ENCODE data around the gene PRAMEF11. TPM values are rescaled to one million over a fixed set of nuclear protein-coding genes. Genes with fewer than 3 reads are reported as not detected.
"Not testable (repeated sequence)": the region's sequence is repeated elsewhere in the genome, so short reads cannot be mapped to it uniquely, and the experiment has no call there.

Gene PRAMEF11
- total RNA-seq, 1 experiment from 2014 or later, result not detected

DNA sequence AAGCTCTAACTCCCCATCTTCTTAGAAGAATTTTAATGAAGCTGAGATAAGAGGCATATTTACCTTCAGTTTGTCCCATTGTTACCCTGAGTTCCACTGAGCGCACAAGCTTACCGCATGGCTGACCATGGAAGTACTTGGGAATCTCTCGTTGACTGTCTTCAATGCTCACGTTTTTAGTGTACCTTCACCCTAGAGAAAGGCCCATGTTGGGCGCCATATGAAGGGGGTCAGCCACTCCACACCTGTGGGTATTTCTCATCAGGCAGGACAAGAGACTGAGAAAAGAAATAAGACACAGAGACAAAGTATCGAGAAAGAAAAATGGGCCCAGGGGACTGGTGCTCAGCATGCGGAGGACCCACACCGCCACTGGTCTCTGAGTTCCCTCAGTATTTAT lies 46.5 kb downstream of the PRAMEF11 start:
- not testable (repeated sequence) for H3K4me1 ChIP-seq (replicated peaks); H3K27me3 ChIP-seq (replicated peaks); H3K9me3 ChIP-seq (replicated peaks); H3K4me3 ChIP-seq; H3K36me3 ChIP-seq; H3K27ac ChIP-seq; DNase-seq (ENCODE audit: low read depth in 1 of 2, low spot score in 2 of 2)

DNA sequence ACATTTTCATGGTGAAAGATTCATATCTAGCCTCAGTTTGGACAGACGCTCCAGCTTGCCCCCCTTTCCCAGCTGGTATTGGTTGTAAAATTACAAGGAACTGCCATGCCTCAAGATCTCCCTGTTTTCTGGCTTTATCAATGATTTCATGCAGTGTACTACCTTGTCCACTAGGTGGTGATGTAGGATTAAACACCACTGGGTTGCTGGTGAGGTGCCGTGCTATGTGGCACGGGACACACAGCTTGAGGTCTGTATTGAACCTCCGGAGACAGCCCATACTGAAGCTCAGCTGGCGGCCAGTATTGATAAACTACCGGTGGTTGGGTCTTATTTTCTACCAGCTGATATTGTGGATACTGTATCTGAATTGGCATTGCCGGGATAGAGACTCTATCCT lies 47.4 kb downstream of the PRAMEF11 start:
- not testable (repeated sequence) for H3K9me3 ChIP-seq (replicated peaks); H3K4me1 ChIP-seq (replicated peaks); H3K4me3 ChIP-seq; H3K27ac ChIP-seq; DNase-seq (ENCODE audit: low read depth in 1 of 2, low spot score in 2 of 2); H3K36me3 ChIP-seq; H3K27me3 ChIP-seq (replicated peaks)

DNA sequence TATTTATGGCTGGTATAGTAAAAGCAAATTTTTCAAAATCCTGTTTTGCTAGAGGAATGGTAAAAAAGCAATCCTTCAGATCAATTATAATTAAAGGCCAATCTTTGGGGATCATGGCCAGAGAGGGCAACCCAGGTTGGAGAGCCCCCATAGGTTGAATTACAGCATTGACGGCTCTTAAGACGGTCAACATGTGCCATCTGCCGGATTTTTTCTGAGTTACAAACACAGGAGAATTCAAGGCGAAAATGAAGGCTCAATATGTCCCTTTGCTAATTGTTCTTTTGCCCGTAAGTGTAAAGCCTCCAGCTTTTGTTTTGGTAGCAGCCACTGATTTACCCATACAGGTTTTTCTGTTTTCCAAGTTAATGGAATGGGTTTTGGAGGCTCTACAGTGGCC lies 49.7 kb downstream of the PRAMEF11 start:
- H3K9me3 ChIP-seq (replicated peaks), result not testable (repeated sequence)

DNA sequence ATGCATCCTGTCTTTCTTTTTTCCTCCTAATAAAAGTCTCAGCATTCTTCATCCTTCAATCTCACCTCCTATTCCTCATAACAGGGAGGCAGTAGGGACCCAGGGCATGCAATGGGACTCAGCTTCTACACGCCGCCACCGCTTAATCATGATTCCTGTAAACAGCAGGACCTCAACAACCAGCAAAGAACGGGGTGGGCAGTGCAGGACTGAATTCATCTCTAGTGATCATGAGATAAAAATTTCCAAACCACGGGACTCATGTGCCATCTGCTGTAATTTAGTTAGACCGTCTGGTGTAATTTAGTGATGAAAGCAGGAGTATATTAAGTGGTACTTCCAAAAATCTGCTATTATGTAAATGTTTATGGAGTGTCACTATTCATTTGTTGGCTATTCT lies 52.3 kb downstream of the PRAMEF11 start:
- DNase-seq (ENCODE audit: low read depth in 1 of 2, low spot score in 2 of 2), result no peak
- H3K9me3 ChIP-seq (replicated peaks), result no peaks in the 10 kb centered on the region
- no peak overlapping the region for H3K27ac ChIP-seq
- H3K4me1 ChIP-seq (replicated peaks), result no peaks in the 10 kb centered on the region
- H3K36me3 ChIP-seq, result no peaks in the 10 kb centered on the region
- no peak overlapping the region for H3K4me3 ChIP-seq
- H3K27me3 ChIP-seq (replicated peaks), result no peaks in the 10 kb centered on the region

More for the DNA sequence above, 49.7 kb downstream of the PRAMEF11 start:
- not testable (repeated sequence) for H3K4me1 ChIP-seq (replicated peaks); H3K36me3 ChIP-seq; H3K27me3 ChIP-seq (replicated peaks); H3K4me3 ChIP-seq; DNase-seq (ENCODE audit: low read depth in 1 of 2, low spot score in 2 of 2); H3K27ac ChIP-seq

DNA sequence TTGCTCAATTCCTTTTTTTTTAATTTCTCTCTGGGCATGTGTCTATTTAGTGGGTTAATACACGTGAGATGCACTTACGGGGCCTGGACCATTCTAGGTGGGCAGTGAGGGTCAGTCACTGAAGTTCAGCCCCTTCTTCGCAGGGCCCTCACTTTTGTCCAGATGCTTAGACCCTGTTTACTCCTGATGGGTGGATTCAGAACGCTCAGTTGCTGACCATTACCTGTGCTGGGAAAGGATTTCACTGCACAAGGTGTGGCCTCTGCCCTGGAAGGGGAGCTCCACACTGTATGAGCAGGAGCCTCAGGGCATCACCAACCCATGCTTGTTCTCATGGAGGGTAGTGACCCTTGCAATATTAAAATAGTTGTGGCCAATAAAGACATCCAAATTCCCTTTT lies 53.1 kb downstream of the PRAMEF11 start:
- Histone ChIP-seq H3K27me3 (replicated peaks) (no peaks in the 10 kb centered on the region), H3K36me3 (no peaks in the 10 kb centered on the region), H3K4me3 (no peak overlapping the region), H3K9me3 (replicated peaks) (no peaks in the 10 kb centered on the region), H3K27ac (no peak overlapping the region), H3K4me1 (replicated peaks) (no peaks in the 10 kb centered on the region)
- DNase-seq (ENCODE audit: low read depth in 1 of 2, low spot score in 2 of 2), result no peak

DNA sequence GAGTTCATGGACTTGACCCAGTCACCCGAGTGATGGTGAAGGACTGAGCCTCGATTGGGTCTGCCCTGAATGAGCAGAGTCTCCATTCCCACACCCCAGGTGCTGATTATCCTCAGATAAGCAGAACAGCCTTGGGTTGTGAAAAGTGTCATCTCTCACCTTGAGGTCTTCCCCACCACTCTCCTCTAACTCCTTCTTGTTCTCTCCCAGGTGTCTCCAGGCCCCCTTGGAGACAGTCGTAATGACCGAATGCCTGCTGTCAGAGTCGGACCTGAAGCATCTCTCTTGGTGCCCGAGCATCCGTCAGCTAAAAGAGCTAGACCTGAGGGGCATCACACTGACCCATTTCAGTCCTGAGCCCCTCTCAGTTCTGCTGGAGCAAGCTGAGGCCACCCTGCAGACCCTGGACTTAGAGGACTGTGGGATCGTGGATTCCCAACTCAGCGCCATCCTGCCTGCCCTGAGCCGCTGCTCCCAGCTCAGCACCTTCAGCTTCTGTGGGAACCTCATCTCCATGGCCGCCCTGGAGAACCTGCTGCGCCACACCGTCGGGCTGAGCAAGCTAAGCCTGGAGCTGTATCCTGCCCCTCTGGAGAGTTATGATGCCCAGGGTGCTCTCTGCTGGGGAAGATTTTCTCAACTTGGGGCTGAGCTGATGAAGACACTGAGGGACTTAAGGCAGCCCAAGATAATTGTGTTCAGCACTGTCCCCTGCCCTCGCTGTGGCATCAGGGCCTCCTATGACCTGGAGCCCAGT lies 54.2 kb downstream of the PRAMEF11 start:
- no peak for DNase-seq (ENCODE audit: low read depth in 1 of 2, low spot score in 2 of 2)
- no peaks in the 10 kb centered on the region for H3K36me3 ChIP-seq
- no peaks in the 10 kb centered on the region for H3K9me3 ChIP-seq (replicated peaks)
- no peaks in the 10 kb centered on the region for H3K27me3 ChIP-seq (replicated peaks)
- H3K4me1 ChIP-seq (replicated peaks), result no peaks in the 10 kb centered on the region
- H3K27ac ChIP-seq, result no peak overlapping the region
- H3K4me3 ChIP-seq, result no peak overlapping the region

DNA sequence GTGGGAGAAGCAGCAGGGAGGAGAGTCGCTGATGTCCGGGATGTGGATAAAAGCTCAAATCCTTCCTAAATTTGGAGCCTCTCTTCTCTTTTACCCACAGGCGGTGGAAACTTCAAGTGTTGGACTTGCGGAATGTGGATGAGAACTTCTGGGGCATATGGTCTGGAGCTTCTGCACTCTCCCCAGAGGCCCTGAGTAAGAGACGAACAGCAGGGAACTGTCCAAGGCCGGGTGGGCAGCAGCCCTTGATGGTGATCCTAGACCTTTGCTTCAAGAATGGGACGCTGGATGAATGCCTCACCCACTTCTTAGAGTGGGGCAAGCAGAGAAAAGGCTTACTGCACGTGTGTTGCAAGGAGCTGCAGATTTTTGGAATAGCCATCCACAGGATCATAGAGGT lies 55.8 kb downstream of the PRAMEF11 start:
- no peak for DNase-seq (ENCODE audit: low read depth in 1 of 2, low spot score in 2 of 2)
- Histone ChIP-seq H3K9me3 (replicated peaks) (no peaks in the 10 kb centered on the region), H3K36me3 (no peaks in the 10 kb centered on the region), H3K4me1 (replicated peaks) (no peaks in the 10 kb centered on the region), H3K27ac (no peak overlapping the region), H3K4me3 (no peak overlapping the region), H3K27me3 (replicated peaks) (no peaks in the 10 kb centered on the region)

DNA sequence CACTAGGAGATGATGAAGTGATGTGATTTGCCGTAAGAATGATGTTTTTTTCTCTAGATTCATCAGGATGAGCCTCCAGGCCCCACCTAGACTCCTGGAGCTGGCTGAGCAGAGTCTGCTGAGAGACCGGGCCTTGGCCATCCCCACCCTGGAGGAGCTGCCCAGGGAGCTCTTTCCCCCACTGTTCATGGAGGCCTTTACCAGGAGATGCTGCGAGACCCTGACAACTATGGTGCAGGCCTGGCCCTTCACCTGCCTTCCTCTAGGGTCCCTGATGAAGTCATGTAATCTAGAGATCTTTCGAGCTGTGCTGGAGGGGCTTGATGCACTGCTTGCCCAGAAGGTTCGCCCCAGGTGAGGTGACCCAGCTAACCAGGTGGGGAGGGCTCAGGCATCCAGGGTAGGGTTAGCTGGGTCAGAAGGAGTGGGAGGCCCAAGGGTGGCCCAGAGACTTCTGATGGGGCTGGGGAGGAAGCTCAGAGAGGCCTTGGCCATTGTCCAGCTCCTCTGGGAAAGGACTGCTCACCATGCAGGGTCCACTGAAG lies 56.3 kb downstream of the PRAMEF11 start:
- no peak overlapping the region for H3K4me3 ChIP-seq
- no peaks in the 10 kb centered on the region for H3K27me3 ChIP-seq (replicated peaks)
- no peak overlapping the region for H3K27ac ChIP-seq
- no peak for DNase-seq (ENCODE audit: low read depth in 1 of 2, low spot score in 2 of 2)
- no peaks in the 10 kb centered on the region for H3K4me1 ChIP-seq (replicated peaks)
- H3K36me3 ChIP-seq, result no peaks in the 10 kb centered on the region
- no peaks in the 10 kb centered on the region for H3K9me3 ChIP-seq (replicated peaks)

Other genes starting within 250 kb of the PRAMEF11 start
- 0.76 and 0.88 TPM in 2 replicates for gene DHRS3, start 213.2 kb downstream of the PRAMEF11 start, total RNA-seq (2014; rRNA removed; shearing (Covaris generic))
- gene AADACL4, start 187.3 kb downstream of the PRAMEF11 start, total RNA-seq (2014; rRNA removed; shearing (Covaris generic)), result not detected in 2 replicates
- gene AADACL3, start 115.3 kb downstream of the PRAMEF11 start, total RNA-seq (2014; rRNA removed; shearing (Covaris generic)), result not detected in 2 replicates
- not detected in 2 replicates for gene CFAP107, start 85.2 kb downstream of the PRAMEF11 start, total RNA-seq (2014; rRNA removed; shearing (Covaris generic))
- gene PRAMEF12, start 57.7 kb downstream of the PRAMEF11 start, total RNA-seq (2014; rRNA removed; shearing (Covaris generic)), result not detected in 2 replicates
- not detected in 2 replicates for gene PRAMEF1, start 40.0 kb downstream of the PRAMEF11 start, total RNA-seq (2014; rRNA removed; shearing (Covaris generic))
- not detected in 2 replicates for gene HNRNPCL1, start 17.3 kb upstream of the PRAMEF11 start, total RNA-seq (2014; rRNA removed; shearing (Covaris generic))
- not detected in 2 replicates for gene PRAMEF2, start 25.7 kb upstream of the PRAMEF11 start, total RNA-seq (2014; rRNA removed; shearing (Covaris generic))
- not detected in 2 replicates for gene PRAMEF4, start 54.8 kb upstream of the PRAMEF11 start, total RNA-seq (2014; rRNA removed; shearing (Covaris generic))
- gene PRAMEF10, start 66.9 kb upstream of the PRAMEF11 start, total RNA-seq (2014; rRNA removed; shearing (Covaris generic)), result not detected in 2 replicates
- not detected in 2 replicates for gene PRAMEF7, start 85.2 kb upstream of the PRAMEF11 start, total RNA-seq (2014; rRNA removed; shearing (Covaris generic))
- not detected in 2 replicates for gene PRAMEF6, start 116.2 kb upstream of the PRAMEF11 start, total RNA-seq (2014; rRNA removed; shearing (Covaris generic))
- not detected in 2 replicates for gene PRAMEF27, start 225.2 kb upstream of the PRAMEF11 start, total RNA-seq (2014; rRNA removed; shearing (Covaris generic))
- gene HNRNPCL3, start 229.4 kb upstream of the PRAMEF11 start, total RNA-seq (2014; rRNA removed; shearing (Covaris generic)), result not detected in 2 replicates
- not detected in 2 replicates for gene PRAMEF25, start 239.4 kb upstream of the PRAMEF11 start, total RNA-seq (2014; rRNA removed; shearing (Covaris generic))